GM18909 (cell line): ENCODE results near the gene DUSP9.

Source experiments
- ATAC-seq: cut with Tn5 transposase; IDR thresholded peaks from one replicate; pipeline ENCODE4 v1.9.1; 2021; ENCODE audit warnings: mild to moderate bottlenecking; ENCODE audit not compliant: unreplicated experiment, poor library complexity

Gene DUSP9

DNA sequence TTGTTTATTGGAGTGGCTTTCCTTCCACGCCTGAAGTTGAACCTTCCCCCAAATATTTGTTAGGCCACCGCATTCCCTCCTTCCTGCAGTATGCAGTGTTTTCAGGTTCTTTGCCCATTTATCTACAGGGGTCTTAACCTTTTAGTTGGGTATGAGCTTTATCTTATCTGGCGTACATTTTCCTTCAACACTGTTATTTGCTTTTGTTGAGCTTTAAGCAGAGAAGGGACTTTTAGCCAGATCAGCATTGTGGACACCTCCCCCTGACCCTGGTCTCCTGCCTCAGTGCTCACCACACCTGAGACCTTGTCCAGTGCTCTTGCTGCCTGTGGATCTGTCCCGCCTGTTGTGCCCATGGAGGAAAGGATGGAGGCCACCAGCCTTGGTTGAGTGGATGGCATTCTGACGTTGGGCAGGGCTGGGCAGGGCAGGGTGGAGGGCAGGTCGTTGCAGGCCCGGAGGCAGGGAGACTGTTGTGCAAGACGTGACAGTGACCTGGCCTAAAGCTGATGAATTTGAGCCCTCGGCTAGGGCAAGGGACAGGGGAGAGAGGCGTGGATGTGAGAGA lies 998 bp upstream of the DUSP9 start:
- no peak for ATAC-seq

DNA sequence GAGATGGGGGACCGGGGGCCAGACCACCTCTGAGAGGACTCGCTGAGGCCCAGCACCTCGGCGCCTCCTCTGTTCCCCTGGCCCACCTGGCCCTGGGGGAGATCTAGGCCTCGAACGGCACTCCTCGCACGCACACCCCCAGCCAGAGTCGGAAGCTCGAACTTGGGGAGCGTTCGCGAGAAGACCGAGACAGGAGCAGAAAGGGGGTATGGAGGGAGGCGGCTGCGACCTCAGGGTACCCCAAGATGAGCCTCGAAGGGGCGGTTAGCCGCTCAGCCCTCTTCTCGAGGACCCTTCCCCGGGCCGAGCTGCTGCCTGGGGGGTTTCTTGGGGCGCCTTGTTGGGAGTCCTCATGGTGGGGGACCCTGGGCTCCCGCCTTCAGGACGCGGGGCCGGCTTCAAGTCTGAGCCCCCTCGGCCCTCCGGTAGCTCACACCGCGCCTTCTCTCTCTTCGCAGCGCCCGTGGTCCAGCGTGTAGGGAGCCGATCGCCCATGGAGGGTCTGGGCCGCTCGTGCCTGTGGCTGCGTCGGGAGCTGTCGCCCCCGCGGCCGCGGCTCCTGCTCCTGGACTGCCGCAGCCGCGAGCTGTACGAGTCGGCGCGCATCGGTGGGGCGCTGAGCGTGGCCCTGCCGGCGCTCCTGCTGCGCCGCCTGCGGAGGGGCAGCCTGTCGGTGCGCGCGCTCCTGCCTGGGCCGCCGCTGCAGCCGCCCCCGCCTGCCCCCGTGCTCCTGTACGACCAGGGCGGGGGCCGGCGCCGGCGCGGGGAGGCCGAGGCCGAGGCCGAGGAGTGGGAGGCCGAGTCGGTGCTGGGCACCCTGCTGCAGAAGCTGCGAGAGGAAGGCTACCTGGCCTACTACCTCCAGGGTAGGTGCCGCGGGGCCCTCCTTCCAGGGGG lies 706 bp downstream of the DUSP9 start:
- no peak for ATAC-seq

DNA sequence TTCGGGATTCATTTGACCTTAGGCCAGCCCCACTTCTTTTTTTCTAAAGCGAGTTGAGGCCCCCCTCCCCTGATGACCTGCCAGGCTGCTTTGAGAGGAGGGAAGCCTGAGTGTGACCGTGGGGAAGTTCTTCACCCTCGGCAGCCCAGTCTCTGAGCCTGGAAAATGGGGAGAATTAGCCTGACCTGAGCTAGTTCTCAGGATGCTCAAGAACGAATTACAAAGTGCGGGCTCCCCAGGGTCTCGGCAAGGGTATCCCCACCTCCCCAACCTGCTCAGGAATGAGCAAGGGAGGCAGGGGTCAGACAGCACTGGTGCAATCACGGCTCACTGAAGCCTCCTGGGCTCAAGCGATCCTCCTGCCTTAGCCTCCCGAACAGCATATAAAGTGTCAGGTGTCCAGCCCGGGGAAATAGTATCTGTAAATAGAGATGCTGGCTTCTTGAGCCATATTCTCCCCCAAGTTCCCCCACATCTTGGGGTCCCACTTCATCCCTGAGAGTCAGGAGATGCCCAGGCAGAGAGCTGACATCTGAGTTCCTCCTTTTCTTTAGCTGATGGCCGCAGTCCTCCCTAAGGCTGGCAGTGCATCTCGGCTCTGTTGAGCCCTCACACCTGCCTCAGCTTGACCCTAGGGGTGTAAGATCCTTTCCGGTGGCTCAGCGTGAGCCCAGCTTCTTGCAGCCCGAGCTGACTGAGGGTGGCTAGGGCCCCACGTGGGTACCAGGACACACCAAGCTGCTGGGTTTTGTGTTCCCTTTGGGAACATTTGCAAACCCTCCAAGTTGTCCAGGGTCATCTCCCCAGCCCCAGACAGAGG lies 1.6 kb downstream of the DUSP9 start:
- no peak for ATAC-seq

DNA sequence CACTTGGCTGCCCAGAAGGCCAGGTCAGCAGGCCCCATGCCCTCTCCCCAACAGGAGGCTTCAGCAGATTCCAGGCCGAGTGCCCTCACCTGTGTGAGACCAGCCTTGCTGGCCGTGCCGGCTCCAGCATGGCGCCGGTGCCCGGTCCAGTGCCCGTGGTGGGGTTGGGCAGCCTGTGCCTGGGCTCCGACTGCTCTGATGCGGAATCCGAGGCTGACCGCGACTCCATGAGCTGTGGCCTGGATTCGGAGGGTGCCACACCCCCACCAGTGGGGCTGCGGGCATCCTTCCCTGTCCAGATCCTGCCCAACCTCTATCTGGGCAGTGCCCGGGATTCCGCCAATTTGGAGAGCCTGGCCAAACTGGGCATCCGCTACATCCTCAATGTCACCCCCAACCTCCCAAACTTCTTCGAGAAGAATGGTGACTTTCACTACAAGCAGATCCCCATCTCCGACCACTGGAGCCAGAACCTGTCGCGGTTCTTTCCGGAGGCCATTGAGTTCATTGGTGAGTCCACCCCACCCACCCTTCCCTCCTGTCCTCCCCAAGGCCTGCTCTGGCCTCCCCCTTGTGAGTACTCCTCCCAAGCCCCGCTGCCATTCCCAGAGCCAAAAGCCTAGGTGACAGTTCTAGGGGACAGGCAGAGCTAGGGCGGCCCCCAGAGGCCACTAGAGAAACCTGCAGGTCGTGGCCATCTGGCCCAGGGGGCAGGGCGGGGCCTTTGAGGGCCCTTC lies 2.3 kb downstream of the DUSP9 start:
- no peak for ATAC-seq

DNA sequence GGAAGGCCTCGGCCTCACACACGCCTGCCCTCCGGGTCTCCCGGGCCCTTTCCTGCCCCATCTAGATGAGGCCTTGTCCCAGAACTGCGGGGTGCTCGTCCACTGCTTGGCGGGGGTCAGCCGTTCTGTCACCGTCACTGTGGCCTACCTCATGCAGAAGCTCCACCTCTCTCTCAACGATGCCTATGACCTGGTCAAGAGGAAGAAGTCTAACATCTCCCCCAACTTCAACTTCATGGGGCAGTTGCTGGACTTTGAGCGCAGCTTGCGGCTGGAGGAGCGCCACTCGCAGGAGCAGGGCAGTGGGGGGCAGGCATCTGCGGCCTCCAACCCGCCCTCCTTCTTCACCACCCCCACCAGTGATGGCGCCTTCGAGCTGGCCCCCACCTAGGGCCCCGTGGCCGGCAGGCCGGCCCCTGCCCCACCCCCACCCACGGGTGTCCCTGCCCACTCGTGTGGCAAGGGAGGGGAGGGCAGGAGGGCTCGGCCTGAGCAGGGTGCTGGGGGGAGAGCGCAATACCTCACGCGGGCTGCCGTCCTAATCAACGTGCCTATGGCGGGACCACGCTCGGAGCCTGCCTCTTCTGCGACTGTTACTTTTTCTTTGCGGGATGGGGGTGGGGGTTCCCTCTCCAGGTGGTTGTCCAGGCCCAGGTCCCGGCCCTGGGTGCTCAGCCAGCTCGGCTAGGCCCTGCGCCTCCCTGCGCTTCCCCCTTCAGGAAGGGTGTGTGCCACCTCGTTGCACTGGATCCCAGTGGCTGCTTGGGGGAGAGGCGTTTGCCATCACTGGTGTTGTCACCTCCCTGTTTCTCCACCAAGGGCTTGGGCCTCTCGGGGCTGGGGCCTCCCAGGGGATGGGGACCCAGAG lies 3.1 kb downstream of the DUSP9 start:
- ATAC-seq: no peak

DNA sequence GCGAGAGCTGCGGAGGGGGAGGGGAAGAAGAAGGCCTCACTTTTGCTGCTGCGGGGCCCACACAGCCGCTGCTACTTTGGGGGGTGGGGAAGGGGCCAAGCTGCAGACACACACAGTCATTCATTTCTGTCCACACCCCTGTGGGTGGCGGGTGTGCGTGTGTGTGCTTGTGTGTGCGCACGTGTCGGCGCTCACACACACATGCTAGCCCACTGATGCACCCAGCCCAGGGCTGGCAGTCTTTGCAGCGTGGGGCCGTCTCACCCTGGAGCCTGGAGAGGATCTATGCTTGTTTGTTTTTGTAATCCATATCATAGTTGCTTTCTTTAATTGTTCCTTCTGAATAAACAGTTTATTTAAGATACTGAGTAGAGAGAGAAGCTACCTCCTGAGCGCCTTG lies 4.0 kb downstream of the DUSP9 start:
- no peak for ATAC-seq

DNA sequence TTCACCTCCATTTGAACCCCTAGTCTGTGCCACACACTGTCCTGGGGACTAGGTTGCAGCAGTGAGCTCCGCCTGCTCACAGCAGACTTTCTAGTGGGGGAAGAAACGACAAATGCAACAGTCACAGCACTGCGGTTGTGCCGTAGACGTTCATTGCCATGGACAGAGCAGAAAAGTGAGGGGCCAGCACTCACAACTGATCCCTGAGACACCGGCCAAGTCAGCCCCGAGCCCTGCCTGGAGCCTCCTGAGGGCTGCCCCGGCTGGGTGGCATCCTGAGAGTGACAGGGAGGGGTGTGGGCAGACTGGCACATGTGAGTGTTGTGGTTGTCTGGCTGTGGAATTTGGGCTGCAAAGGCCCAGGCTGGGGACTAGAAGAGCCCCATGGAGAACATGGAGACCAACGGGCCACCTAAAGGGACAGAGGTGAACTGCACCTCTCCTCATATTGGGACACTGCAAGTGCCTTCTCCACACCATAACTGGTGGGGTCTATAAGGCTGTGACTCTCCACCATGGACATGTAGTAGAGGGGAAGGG lies 4.6 kb downstream of the DUSP9 start:
- no peak for ATAC-seq

- ATAC-seq: no peak
These were observed 6.6 kb downstream of the DUSP9 start for GRCh38 chrX:153653556-153653955.

GRCh38 chrX:153657161-153657560 lies 10.2 kb downstream of the DUSP9 start:
- no peak for ATAC-seq

DNA sequence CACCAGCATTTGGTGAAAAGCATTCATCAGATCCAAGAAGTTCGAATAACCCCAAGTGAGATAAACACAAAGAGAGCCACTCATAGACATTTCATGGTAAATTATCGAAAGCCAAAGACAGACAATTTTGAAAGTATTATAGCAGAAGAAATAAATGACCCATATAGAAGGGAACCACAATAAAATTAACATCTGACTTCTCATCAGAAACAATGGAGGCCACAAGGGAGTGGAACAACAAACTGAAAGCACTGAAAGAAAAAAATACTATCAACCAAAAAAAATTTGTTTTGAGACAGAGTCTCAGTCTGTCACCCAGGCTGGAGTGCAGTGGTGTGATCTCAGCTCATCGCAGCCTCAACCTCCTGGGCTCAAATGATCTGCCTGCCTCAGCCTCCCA lies 12.3 kb downstream of the DUSP9 start:
- ATAC-seq: no peak

DNA sequence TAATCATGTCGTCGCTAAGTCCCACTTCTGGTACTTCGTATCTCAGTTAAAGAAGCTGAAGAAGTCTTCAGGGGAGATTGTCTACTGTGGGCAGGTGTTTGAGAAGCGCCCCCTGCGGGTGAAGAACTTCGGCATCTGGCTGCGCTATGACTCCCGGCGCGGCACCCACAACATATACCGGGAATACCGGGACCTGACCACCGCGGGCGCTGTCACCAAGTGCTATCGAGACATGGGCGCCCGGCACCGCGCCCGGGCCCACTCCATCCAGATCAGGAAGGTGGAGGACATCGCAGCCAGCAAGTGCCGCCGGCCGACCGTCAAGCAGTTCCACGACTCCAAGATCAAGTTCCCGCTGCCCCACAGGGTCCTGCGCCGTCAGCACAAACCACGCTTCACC lies 15.3 kb downstream of the DUSP9 start:
- no peak for ATAC-seq

- no peak for ATAC-seq
These were observed 18.8 kb downstream of the DUSP9 start for GRCh38 chrX:153665726-153666306.

DNA sequence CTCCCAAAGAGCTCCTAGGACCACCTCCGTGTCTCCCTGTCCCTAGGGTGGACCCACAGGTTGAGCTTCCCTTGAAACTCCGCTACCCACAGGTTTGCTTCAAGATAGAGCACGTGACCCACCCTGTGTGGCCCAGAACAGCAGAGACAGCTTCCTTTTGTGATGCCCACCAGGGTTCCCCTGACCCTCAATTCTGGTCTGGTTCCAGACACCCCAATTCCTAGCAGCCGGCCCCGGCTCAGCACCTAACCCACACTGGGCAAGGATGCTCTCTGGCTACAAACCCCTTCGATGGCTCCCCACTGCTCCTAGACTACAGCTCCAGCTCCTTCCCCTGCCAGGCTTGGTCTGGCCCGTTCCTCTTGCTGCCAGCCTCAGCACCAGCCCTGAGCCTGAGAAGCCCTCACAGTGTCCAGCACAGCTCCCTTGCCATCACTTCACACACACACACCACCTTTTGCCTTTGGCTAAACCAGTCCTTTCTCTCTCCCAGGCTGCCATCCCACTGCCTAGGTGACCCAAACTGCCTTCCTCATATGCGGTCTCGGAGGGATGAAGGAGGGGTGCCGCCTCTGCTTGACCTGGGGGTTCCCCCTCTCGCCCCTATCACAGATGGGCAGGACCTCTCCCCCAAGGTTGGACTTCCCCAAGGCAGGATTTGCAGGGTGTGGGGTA lies 20.4 kb downstream of the DUSP9 start:
- ATAC-seq: no peak

DNA sequence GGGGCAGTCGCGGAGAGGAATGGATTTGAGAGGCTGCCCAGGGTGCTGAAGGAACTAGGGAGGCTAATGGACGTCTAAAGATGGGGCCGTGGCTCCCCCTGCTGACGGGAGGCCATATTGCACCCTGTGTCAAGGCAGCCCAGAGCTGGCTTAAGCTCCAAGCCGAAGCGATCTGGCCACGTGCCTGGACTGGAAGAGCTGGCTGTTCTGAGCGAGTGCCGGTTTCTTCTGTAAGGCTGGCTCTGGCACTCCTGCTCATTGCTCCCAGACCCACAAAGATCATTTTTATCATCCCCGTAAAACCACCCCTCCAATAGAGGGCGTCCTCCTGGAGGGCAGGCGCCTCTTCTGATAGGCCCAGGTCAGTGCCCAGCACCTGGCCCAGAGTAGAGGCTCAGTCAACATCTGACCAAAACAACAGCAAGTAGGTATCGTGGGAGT lies 21.0 kb downstream of the DUSP9 start:
- ATAC-seq: peak; percentile 75

GRCh38 chrX:153668423-153669173 lies 21.6 kb downstream of the DUSP9 start:
- ATAC-seq: no peak

GRCh38 chrX:153669174-153669890 lies 22.3 kb downstream of the DUSP9 start:
- ATAC-seq: no peak
